GM12878 (cell line): ENCODE measurements around the gene NCAPH2. TPM values are rescaled to one million over a fixed set of nuclear protein-coding genes. Genes with fewer than 3 reads are reported as not detected.

Experiments used
- ATAC-seq: fragments of 200-7000 bp; cut with Tn5 transposase; 3 replicates; pipeline ENCODE4 v1.9.1; 2020; ENCODE audit warnings: mild to moderate bottlenecking, moderate library complexity
- BruUV-seq: library from RNA; stranded (reverse); fragments of 400-500 nt; replicated peaks from 2 replicates; lab custom pipeline; 2021; lab: Mats Ljungman, UMichigan
- CTCF ChIA-PET: fragments of 300-600 bp; sonication (Branson Sonifier 250); formaldehyde crosslinking; extraction: SDS; loops from one replicate; lab custom pipeline; 2021; ENCODE audit warnings: inconsistent platforms; lab: Yijun Ruan, JAX
- POLR2A ChIA-PET: fragments of 350-600 bp; formaldehyde crosslinking; extraction: SDS; loops from one replicate; lab custom pipeline; 2021; ENCODE audit warnings: inconsistent platforms; lab: Charles Lee
- RAD21 ChIA-PET: fragments of 300-600 bp; sonication (Branson Sonifier 250); formaldehyde crosslinking; loops from one replicate; lab custom pipeline; 2023; ENCODE audit warnings: antibody characterized with exemption; ENCODE audit not compliant: unreplicated experiment; lab: Charles Lee
- SMC1A ChIA-PET: fragments of 300-600 bp; sonication (Branson Sonifier 250); formaldehyde crosslinking; loops from one replicate; lab custom pipeline; 2023; ENCODE audit not compliant: unreplicated experiment, uncharacterized antibody; lab: Charles Lee
- DNase-seq: peaks from one replicate; pipeline ENCODE4 v3.0.0-alpha.2; 2011; ENCODE audit warnings: low read depth, low spot score
- FAIRE-seq: peaks from 3 replicates; lab custom pipeline; 2011; peaks lifted over from hg19 to GRCh38; lab: Jason Lieb, UNC
- H2AFZ ChIP-seq: 2 replicates; pipeline ENCODE4 v1.6.0; 2011; ENCODE audit warnings: low read depth, low read length, control low read depth; ENCODE audit not compliant: control insufficient read depth
- H3K27ac ChIP-seq: 2 replicates; pipeline ENCODE4 v1.5.1; 2011; ENCODE audit warnings: control low read depth; ENCODE audit not compliant: control insufficient read depth, insufficient read depth
- H3K27me3 ChIP-seq, 2 experiments: replicated peaks in 1 of 2; 2 replicates each; pipeline versions ENCODE4 v1.6.0 to v1.6.1; 2011; ENCODE audit warnings: low read length in 1 of 2; ENCODE audit not compliant: control insufficient read depth in 2 of 2, insufficient read depth in 2 of 2
- H3K36me3 ChIP-seq, 2 experiments: 2 replicates each; pipeline ENCODE4 v1.5.1; 2011; ENCODE audit warnings: low read length in 1 of 2; ENCODE audit not compliant: control insufficient read depth in 2 of 2, insufficient read depth in 2 of 2
- H3K4me1 ChIP-seq: 2 replicates; pipeline ENCODE4 v1.6.1; 2011; ENCODE audit warnings: mild to moderate bottlenecking, low read length, moderate library complexity, mixed read lengths; ENCODE audit not compliant: control insufficient read depth, insufficient read depth
- H3K4me2 ChIP-seq: 2 replicates; pipeline ENCODE4 v1.6.0; 2011; ENCODE audit warnings: control low read depth; ENCODE audit not compliant: control insufficient read depth, insufficient read depth
- H3K4me3 ChIP-seq: fragments of 200-600 bp; sonication (generic); 2 replicates; pipeline ENCODE4 v1.5.1; 2016
- H3K79me2 ChIP-seq: 2 replicates; pipeline ENCODE4 v1.6.0; 2011; ENCODE audit warnings: low read length; ENCODE audit not compliant: control insufficient read depth, insufficient read depth
- H3K9ac ChIP-seq: 2 replicates; pipeline ENCODE4 v1.8.0; 2011; ENCODE audit warnings: low read length, control low read depth, mixed read lengths; ENCODE audit not compliant: control insufficient read depth, insufficient read depth
- H3K9me3 ChIP-seq: replicated peaks from 3 replicates; pipeline ENCODE4 v1.5.1; 2011; ENCODE audit warnings: mild to moderate bottlenecking, low read length; ENCODE audit not compliant: control insufficient read depth, insufficient read depth
- H4K20me1 ChIP-seq: 2 replicates; pipeline ENCODE4 v1.6.0; 2011; ENCODE audit not compliant: control insufficient read depth, insufficient read depth
- CREM ChIP-seq: IDR thresholded peaks from 2 replicates; pipeline ENCODE4 v1.6.1; 2014; ENCODE audit warnings: antibody characterized with exemption, low read depth
- EGR1 ChIP-seq, 2 experiments: IDR thresholded peaks; 1 replicate in 1 of 2; 2 replicates in 1 of 2; pipeline ENCODE4 v1.6.1; 2011 to 2012; ENCODE audit warnings: low read depth in 2 of 2, low read length in 2 of 2, borderline replicate concordance in 1 of 2, mild to moderate bottlenecking in 1 of 2, moderate library complexity in 1 of 2
- EP300 ChIP-seq, 2 experiments: fragments of 150-350 bp in 1 of 2; IDR thresholded peaks; 2 replicates each; pipeline ENCODE4 v1.6.1; 2011 to 2012; ENCODE audit warnings: low read depth in 2 of 2, low read length in 2 of 2, borderline replicate concordance in 1 of 2, improper control_type of control experiment in 1 of 2, inconsistent platforms in 1 of 2; ENCODE audit not compliant: control insufficient read depth in 1 of 2
- GATAD2B ChIP-seq: fragments of 450-650 bp; conservative IDR thresholded peaks from 2 replicates; pipeline ENCODE4 v1.6.1; 2017; ENCODE audit warnings: low read depth, mild to moderate bottlenecking, moderate library complexity
- MEF2A ChIP-seq: IDR thresholded peaks from 2 replicates; pipeline ENCODE4 v1.6.1; 2011; ENCODE audit warnings: low read depth, mild to moderate bottlenecking, low read length, moderate library complexity; ENCODE audit not compliant: insufficient read depth
- WRNIP1 ChIP-seq: IDR thresholded peaks from 2 replicates; pipeline ENCODE4 v1.6.1; 2011; ENCODE audit warnings: low read depth, low read length, improper control_type of control experiment, borderline replicate concordance
- WGBS: methylation state at CpG from one replicate; pipeline ENCODE4 v1.1.6; 2016; ENCODE audit warnings: low lambda C conversion rate; ENCODE audit not compliant: insufficient replicate concordance, insufficient coverage; ENCODE audit errors: missing lambda C conversion rate; 5-methylcytosine and 5-hydroxymethylcytosine counted together
- in situ Hi-C: fragments of 300-500 bp; cut with MboI; formaldehyde crosslinking; loops from 9 replicates; pipeline ENCODE4 v1.14.3; 2018; ENCODE audit warnings: mixed read lengths
- intact Hi-C: fragments of 100-400 bp; cut with micrococcal nuclease; formaldehyde crosslinking; loops from one replicate; pipeline ENCODE4 v1.14.2; 2022; ENCODE audit not compliant: unreplicated experiment
- polyA plus RNA-seq, 11 experiments: library from polyadenylated mRNA; depleted of rRNA in 4 of 11; unstranded in 6 of 11; stranded (reverse) in 5 of 11; fragments of >200 nt; fragmentation: Nextera tagmentation in 4 of 11; fragmentation: Illumina TruSeq in 1 of 11; extraction: Ambion mirVana in 4 of 11; extraction: Trizol in 1 of 11; gene quantifications; 1 replicate in 1 of 11; 2 replicates in 10 of 11; pipeline versions ENCODE4 v1.2.1 to v1.2.3, GENCODE V29; 2011 to 2016; ENCODE audit warnings: inconsistent platforms in 2 of 11, missing spikeins in 2 of 11, low read depth in 1 of 11
- total RNA-seq, 4 experiments: library from RNA; depleted of rRNA in 3 of 4; stranded (reverse); fragments of >200 nt in 3 of 4; fragmentation: Illumina TruSeq in 1 of 4; extraction: Trizol in 1 of 4; gene quantifications; 2 replicates each; pipeline versions ENCODE4 v1.2.1 to v1.2.3, GENCODE V29; 2013 to 2021
- TF ChIP-seq, protein P1 (sequence below): IDR thresholded peaks from 2 replicates; pipeline ENCODE4 v1.6.1; 2011; ENCODE audit warnings: low read depth, mild to moderate bottlenecking, low read length, moderate library complexity, borderline replicate concordance; ENCODE audit errors: extremely low read depth
- TF ChIP-seq, protein P2 (sequence below): fragments of 450-650 bp; formaldehyde crosslinking; IDR thresholded peaks from 2 replicates; pipeline ENCODE4 v1.4.0; 2020; ENCODE audit warnings: mild to moderate bottlenecking, moderate library complexity
- TF ChIP-seq, protein P3 (sequence below): IDR thresholded peaks from 2 replicates; pipeline ENCODE4 v1.6.1; 2012; ENCODE audit warnings: low read depth, low read length, improper control_type of control experiment
- TF ChIP-seq, protein P4 (sequence below): IDR thresholded peaks from 2 replicates; pipeline ENCODE4 v1.6.1; 2012; ENCODE audit warnings: mild to moderate bottlenecking, low read depth, low read length

NCAPH2 gene
- total and polyA plus RNA-seq, 10 of the 15 experiments (the other 5 are each of a cell fraction or from before 2014, with no cell fraction given) = 5.0 to 110 (median 59.9) TPM

DNA sequence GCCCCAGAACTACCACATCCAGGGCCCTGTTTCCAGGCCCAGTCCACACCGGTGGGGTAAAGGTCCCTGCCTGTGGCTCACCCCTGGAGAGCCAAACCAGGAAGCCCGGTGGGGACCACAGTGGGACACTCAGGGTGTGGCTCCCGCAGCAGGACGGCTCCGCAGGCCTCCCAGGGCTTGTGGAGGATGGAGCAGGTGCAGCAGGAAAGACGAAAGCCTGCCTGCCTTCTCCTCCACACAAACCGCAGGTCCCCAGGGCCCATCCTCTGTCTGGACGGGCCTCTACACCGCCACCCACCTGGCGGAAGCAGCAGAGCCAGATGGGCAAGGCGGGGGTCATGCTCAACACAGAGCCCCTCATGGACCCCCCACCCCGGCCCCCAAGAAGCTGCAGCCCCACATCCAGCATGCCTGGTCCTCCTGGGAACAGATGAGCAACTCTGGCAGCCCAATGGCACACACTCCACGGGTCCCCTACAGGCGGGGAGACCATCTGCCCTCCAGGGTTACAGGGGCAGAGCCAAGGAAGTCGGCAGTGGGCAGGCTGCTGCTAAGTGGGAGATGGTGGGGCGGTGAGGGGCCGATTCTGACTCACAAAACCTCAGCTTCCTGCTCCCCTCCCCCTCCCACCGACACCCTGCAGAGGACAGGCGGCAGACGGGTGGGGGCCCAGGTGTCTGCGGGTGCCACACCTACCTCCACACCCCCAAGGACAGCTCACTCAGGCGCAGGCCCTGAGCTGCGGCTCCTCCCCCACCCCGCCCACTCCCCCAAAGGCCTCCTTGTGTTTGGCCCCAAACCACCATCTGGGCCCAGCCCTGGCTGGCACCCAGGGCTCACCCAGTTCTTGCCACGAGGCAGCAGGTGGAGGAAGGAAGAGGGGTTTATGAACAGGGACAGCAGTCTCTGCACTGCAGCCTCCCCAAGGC lies 38.4 kb upstream of the NCAPH2 start:
- Histone ChIP-seq H2AFZ (peak overlapping the region; percentile 10; the same call in 1 of the 2 replicates), H3K36me3 (peaks cover 8 to 28% of the 10 kb centered on the region in 2 experiments; a peak in 3 of 4 replicates), H3K9ac (peak overlapping the region; percentile 64), H3K27ac (peak overlapping the region; percentile 92), H3K4me3 (peak overlapping the region; percentile 56), H3K27me3 (no peaks in the 10 kb centered on the region), H3K4me2 (peak overlapping the region; percentile 99), H3K9me3 (no peaks in the 10 kb centered on the region), H4K20me1 (no peaks in the 10 kb centered on the region), H3K79me2 (peaks cover 55% of the 10 kb centered on the region), H3K4me1 (peaks cover 48% of the 10 kb centered on the region)
- WGBS = under 1% methylated on average over 22 of the region's 25 CpGs
- DNase-seq (peak; percentile 87), ATAC-seq (peak; percentile 81), FAIRE-seq (peak; percentile 97)
- ChIA-PET SMC1A (interaction anchor here (0.6 to 1.9 kb wide), 5 partner anchors 56 to 224 kb away, joined by 3 to 4 read pairs (median 3); partner anchors contain the start of gene SCO2), POLR2A (interaction anchor here (0.6 to 2.1 kb wide), 4 partner anchors 11 to 79 kb away, joined by 3 to 10 read pairs (median 6); partner anchors contain the start of genes LMF2, NCAPH2 and SCO2), CTCF (interaction anchor here (0.7 to 3.3 kb wide), 14 partner anchors 10 to 218 kb away, joined by 3 to 19 read pairs (median 4); partner anchors contain the start of genes HDAC10, MIOX and SCO2), RAD21 (interaction anchor here (0.7 to 1.8 kb wide), 8 partner anchors 15 to 227 kb away, joined by 3 to 8 read pairs (median 3); partner anchors contain the start of genes LMF2, NCAPH2 and SCO2)
- in situ Hi-C loops = no loop called here
- intact Hi-C loops = loop anchor here (10.0 kb wide), 1 partner anchor 225 kb away; the partner anchor contains the start of gene TUBGCP6
- BruUV-seq = no TSS peak
- TF ChIP-seq CREM (peak; percentile 78; the same call in 1 of the 2 replicates), MEF2A (0 out of 2 replicates have a peak, but pooled peaks have one; percentile 43), WRNIP1 (no peak), GATAD2B (peak; percentile 72; the same call in 1 of the 2 replicates), EGR1 (IDR thresholded peaks at IDR 0.05; ENCODE audit: borderline replicate concordance in 1 of 2, low read depth in 2 of 2, low read length in 2 of 2) (peak in 1 of 2 experiments; percentile 69; a peak in 2 of 3 replicates), EP300 (IDR thresholded peaks at IDR 0.05; ENCODE audit: borderline replicate concordance in 1 of 2, control insufficient read depth in 1 of 2, low read depth in 2 of 2, low read length in 2 of 2) (peak; percentile 47 to 63; a peak in 3 of 4 replicates)
- TF ChIP-seq, protein P1, sequence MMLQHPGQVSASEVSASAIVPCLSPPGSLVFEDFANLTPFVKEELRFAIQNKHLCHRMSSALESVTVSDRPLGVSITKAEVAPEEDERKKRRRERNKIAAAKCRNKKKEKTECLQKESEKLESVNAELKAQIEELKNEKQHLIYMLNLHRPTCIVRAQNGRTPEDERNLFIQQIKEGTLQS = no peak
- TF ChIP-seq, protein P2, sequence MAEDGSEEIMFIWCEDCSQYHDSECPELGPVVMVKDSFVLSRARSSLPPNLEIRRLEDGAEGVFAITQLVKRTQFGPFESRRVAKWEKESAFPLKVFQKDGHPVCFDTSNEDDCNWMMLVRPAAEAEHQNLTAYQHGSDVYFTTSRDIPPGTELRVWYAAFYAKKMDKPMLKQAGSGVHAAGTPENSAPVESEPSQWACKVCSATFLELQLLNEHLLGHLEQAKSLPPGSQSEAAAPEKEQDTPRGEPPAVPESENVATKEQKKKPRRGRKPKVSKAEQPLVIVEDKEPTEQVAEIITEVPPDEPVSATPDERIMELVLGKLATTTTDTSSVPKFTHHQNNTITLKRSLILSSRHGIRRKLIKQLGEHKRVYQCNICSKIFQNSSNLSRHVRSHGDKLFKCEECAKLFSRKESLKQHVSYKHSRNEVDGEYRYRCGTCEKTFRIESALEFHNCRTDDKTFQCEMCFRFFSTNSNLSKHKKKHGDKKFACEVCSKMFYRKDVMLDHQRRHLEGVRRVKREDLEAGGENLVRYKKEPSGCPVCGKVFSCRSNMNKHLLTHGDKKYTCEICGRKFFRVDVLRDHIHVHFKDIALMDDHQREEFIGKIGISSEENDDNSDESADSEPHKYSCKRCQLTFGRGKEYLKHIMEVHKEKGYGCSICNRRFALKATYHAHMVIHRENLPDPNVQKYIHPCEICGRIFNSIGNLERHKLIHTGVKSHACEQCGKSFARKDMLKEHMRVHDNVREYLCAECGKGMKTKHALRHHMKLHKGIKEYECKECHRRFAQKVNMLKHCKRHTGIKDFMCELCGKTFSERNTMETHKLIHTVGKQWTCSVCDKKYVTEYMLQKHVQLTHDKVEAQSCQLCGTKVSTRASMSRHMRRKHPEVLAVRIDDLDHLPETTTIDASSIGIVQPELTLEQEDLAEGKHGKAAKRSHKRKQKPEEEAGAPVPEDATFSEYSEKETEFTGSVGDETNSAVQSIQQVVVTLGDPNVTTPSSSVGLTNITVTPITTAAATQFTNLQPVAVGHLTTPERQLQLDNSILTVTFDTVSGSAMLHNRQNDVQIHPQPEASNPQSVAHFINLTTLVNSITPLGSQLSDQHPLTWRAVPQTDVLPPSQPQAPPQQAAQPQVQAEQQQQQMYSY (CRISPR knock-in tag) = no peak
- TF ChIP-seq, protein P3, sequence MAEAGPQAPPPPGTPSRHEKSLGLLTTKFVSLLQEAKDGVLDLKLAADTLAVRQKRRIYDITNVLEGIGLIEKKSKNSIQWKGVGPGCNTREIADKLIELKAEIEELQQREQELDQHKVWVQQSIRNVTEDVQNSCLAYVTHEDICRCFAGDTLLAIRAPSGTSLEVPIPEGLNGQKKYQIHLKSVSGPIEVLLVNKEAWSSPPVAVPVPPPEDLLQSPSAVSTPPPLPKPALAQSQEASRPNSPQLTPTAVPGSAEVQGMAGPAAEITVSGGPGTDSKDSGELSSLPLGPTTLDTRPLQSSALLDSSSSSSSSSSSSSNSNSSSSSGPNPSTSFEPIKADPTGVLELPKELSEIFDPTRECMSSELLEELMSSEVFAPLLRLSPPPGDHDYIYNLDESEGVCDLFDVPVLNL = no peak
- TF ChIP-seq, protein P4, sequence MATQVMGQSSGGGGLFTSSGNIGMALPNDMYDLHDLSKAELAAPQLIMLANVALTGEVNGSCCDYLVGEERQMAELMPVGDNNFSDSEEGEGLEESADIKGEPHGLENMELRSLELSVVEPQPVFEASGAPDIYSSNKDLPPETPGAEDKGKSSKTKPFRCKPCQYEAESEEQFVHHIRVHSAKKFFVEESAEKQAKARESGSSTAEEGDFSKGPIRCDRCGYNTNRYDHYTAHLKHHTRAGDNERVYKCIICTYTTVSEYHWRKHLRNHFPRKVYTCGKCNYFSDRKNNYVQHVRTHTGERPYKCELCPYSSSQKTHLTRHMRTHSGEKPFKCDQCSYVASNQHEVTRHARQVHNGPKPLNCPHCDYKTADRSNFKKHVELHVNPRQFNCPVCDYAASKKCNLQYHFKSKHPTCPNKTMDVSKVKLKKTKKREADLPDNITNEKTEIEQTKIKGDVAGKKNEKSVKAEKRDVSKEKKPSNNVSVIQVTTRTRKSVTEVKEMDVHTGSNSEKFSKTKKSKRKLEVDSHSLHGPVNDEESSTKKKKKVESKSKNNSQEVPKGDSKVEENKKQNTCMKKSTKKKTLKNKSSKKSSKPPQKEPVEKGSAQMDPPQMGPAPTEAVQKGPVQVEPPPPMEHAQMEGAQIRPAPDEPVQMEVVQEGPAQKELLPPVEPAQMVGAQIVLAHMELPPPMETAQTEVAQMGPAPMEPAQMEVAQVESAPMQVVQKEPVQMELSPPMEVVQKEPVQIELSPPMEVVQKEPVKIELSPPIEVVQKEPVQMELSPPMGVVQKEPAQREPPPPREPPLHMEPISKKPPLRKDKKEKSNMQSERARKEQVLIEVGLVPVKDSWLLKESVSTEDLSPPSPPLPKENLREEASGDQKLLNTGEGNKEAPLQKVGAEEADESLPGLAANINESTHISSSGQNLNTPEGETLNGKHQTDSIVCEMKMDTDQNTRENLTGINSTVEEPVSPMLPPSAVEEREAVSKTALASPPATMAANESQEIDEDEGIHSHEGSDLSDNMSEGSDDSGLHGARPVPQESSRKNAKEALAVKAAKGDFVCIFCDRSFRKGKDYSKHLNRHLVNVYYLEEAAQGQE = no peak
